GM12878 (cell line): ENCODE data around the gene NEK11.

Source experiments
- BHLHE40 ChIP-seq, 2 experiments: fragments of 450-650 bp in 1 of 2; IDR thresholded peaks; 2 replicates each; pipeline ENCODE4 v1.6.1; 2011 to 2017; ENCODE audit warnings: low read depth in 2 of 2, borderline replicate concordance in 1 of 2, improper control_type of control experiment in 1 of 2, low read length in 1 of 2, mild to moderate bottlenecking in 1 of 2
- CBX5 ChIP-seq: sonication (generic); IDR thresholded peaks from 2 replicates; pipeline ENCODE4 v1.6.1; 2016; ENCODE audit warnings: low read depth, moderate library complexity, mild to moderate bottlenecking, inconsistent platforms
- CHD1 ChIP-seq: IDR thresholded peaks from 2 replicates; pipeline ENCODE4 v1.6.1; 2012; ENCODE audit warnings: low read depth, low read length, improper control_type of control experiment
- CTCF ChIP-seq, 3 experiments: IDR thresholded peaks in 2 of 3; conservative IDR thresholded peaks in 1 of 3; 2 replicates each; pipeline ENCODE4 v1.5.1; 2011; ENCODE audit warnings: low read depth in 3 of 3, low read length in 3 of 3, mild to moderate bottlenecking in 3 of 3, control low read depth in 2 of 3, moderate library complexity in 2 of 3, inconsistent platforms in 1 of 3, mixed read lengths in 1 of 3; ENCODE audit not compliant: control insufficient read depth in 2 of 3, insufficient read depth in 1 of 3; ENCODE audit errors: extremely low read depth in 1 of 3
- EGR1 ChIP-seq, 2 experiments: IDR thresholded peaks; 1 replicate in 1 of 2; 2 replicates in 1 of 2; pipeline ENCODE4 v1.6.1; 2011 to 2012; ENCODE audit warnings: low read depth in 2 of 2, low read length in 2 of 2, borderline replicate concordance in 1 of 2, mild to moderate bottlenecking in 1 of 2, moderate library complexity in 1 of 2
- EP300 ChIP-seq, 2 experiments: fragments of 150-350 bp in 1 of 2; IDR thresholded peaks; 2 replicates each; pipeline ENCODE4 v1.6.1; 2011 to 2012; ENCODE audit warnings: low read depth in 2 of 2, low read length in 2 of 2, borderline replicate concordance in 1 of 2, improper control_type of control experiment in 1 of 2, inconsistent platforms in 1 of 2; ENCODE audit not compliant: control insufficient read depth in 1 of 2
- FOXK2 ChIP-seq: fragments of 450-650 bp; IDR thresholded peaks from 2 replicates; pipeline ENCODE4 v1.6.1; 2017; ENCODE audit warnings: mild to moderate bottlenecking, moderate library complexity
- JUND ChIP-seq: IDR thresholded peaks from 2 replicates; pipeline ENCODE4 v1.6.1; 2012; ENCODE audit warnings: low read depth, mild to moderate bottlenecking, low read length, improper control_type of control experiment, moderate library complexity
- MYC ChIP-seq: IDR thresholded peaks from 2 replicates; pipeline ENCODE4 v1.6.1; 2011; ENCODE audit warnings: mild to moderate bottlenecking, low read length, moderate library complexity, inconsistent platforms; ENCODE audit not compliant: insufficient read depth, insufficient replicate concordance, insufficient read length, severe bottlenecking
- POLR2A ChIP-seq: IDR thresholded peaks from 2 replicates; pipeline ENCODE4 v1.6.1; 2011; ENCODE audit warnings: low read depth, mild to moderate bottlenecking, low read length
- POLR2AphosphoS5 ChIP-seq: IDR thresholded peaks from 2 replicates; pipeline ENCODE4 v1.6.1; 2011; ENCODE audit warnings: mild to moderate bottlenecking, low read length, inconsistent platforms
- SREBF2 ChIP-seq: IDR thresholded peaks from 2 replicates; pipeline ENCODE4 v1.6.1; 2012; ENCODE audit warnings: mild to moderate bottlenecking, low read length
- TF ChIP-seq, protein P1 (sequence below): fragments of 450-650 bp; formaldehyde crosslinking; IDR thresholded peaks from 2 replicates; pipeline ENCODE4 v1.4.0; 2020; ENCODE audit warnings: mild to moderate bottlenecking, moderate library complexity
- TF ChIP-seq, protein P2 (sequence below): fragments of 450-650 bp; IDR thresholded peaks from 2 replicates; pipeline ENCODE4 v1.6.1; 2014; ENCODE audit warnings: mild to moderate bottlenecking

DNA sequence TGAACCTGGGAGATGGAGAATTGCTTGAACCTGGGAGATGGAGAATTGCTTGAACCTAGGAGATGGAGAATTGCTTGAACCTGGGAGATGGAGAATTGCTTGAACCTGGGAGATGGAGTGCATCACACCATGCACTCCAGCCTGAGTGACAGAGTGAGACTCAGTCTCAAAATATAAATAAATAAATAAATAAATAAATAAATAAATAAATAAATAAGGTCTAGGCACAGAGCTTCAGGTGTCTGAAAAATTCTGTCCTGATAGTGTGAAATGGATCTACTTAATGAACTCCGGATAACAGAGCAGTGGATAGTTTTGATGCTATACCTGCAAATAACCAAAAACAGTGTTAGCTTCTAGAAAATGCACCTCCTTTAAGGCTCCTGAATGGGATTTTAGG, 330.6 kb downstream of the NEK11 start:
- no peak for TF ChIP-seq JUND
- TF ChIP-seq CTCF (IDR thresholded peaks at IDR 0.05 in 2 of 3, conservative IDR thresholded peaks at IDR 0.05 in 1 of 3; ENCODE audit: control insufficient read depth in 2 of 3, extremely low read depth in 1 of 3, insufficient read depth in 1 of 3, low read depth in 3 of 3, low read length in 3 of 3): no peak
- TF ChIP-seq BHLHE40 (IDR thresholded peaks at IDR 0.05; ENCODE audit: borderline replicate concordance in 1 of 2, low read depth in 2 of 2, low read length in 1 of 2): no peak
- no peak for TF ChIP-seq EP300 (IDR thresholded peaks at IDR 0.05; ENCODE audit: borderline replicate concordance in 1 of 2, control insufficient read depth in 1 of 2, low read depth in 2 of 2, low read length in 2 of 2)
- TF ChIP-seq POLR2AphosphoS5: no peak
- TF ChIP-seq CBX5: no peak
- TF ChIP-seq, protein P1, sequence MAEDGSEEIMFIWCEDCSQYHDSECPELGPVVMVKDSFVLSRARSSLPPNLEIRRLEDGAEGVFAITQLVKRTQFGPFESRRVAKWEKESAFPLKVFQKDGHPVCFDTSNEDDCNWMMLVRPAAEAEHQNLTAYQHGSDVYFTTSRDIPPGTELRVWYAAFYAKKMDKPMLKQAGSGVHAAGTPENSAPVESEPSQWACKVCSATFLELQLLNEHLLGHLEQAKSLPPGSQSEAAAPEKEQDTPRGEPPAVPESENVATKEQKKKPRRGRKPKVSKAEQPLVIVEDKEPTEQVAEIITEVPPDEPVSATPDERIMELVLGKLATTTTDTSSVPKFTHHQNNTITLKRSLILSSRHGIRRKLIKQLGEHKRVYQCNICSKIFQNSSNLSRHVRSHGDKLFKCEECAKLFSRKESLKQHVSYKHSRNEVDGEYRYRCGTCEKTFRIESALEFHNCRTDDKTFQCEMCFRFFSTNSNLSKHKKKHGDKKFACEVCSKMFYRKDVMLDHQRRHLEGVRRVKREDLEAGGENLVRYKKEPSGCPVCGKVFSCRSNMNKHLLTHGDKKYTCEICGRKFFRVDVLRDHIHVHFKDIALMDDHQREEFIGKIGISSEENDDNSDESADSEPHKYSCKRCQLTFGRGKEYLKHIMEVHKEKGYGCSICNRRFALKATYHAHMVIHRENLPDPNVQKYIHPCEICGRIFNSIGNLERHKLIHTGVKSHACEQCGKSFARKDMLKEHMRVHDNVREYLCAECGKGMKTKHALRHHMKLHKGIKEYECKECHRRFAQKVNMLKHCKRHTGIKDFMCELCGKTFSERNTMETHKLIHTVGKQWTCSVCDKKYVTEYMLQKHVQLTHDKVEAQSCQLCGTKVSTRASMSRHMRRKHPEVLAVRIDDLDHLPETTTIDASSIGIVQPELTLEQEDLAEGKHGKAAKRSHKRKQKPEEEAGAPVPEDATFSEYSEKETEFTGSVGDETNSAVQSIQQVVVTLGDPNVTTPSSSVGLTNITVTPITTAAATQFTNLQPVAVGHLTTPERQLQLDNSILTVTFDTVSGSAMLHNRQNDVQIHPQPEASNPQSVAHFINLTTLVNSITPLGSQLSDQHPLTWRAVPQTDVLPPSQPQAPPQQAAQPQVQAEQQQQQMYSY (CRISPR knock-in tag): no peak
- no peak for TF ChIP-seq POLR2A
- TF ChIP-seq FOXK2: no peak
- TF ChIP-seq CHD1: no peak
- TF ChIP-seq, protein P2, sequence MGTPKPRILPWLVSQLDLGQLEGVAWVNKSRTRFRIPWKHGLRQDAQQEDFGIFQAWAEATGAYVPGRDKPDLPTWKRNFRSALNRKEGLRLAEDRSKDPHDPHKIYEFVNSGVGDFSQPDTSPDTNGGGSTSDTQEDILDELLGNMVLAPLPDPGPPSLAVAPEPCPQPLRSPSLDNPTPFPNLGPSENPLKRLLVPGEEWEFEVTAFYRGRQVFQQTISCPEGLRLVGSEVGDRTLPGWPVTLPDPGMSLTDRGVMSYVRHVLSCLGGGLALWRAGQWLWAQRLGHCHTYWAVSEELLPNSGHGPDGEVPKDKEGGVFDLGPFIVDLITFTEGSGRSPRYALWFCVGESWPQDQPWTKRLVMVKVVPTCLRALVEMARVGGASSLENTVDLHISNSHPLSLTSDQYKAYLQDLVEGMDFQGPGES: no peak
- TF ChIP-seq EGR1 (IDR thresholded peaks at IDR 0.05; ENCODE audit: borderline replicate concordance in 1 of 2, low read depth in 2 of 2, low read length in 2 of 2): no peak
- TF ChIP-seq MYC: no peak
- TF ChIP-seq SREBF2: no peak
